GM18508 (cell line): ENCODE measurements around the gene MARF1.
"Not testable (repeated sequence)": the region's sequence is repeated elsewhere in the genome, so short reads cannot be mapped to it uniquely, and the experiment has no call there.

Experiments used
- ATAC-seq: cut with Tn5 transposase; IDR thresholded peaks from one replicate; pipeline ENCODE4 v1.9.1; 2021; ENCODE audit warnings: moderate number of reproducible peaks; ENCODE audit not compliant: insufficient read depth, unreplicated experiment

MARF1 gene, protein sequence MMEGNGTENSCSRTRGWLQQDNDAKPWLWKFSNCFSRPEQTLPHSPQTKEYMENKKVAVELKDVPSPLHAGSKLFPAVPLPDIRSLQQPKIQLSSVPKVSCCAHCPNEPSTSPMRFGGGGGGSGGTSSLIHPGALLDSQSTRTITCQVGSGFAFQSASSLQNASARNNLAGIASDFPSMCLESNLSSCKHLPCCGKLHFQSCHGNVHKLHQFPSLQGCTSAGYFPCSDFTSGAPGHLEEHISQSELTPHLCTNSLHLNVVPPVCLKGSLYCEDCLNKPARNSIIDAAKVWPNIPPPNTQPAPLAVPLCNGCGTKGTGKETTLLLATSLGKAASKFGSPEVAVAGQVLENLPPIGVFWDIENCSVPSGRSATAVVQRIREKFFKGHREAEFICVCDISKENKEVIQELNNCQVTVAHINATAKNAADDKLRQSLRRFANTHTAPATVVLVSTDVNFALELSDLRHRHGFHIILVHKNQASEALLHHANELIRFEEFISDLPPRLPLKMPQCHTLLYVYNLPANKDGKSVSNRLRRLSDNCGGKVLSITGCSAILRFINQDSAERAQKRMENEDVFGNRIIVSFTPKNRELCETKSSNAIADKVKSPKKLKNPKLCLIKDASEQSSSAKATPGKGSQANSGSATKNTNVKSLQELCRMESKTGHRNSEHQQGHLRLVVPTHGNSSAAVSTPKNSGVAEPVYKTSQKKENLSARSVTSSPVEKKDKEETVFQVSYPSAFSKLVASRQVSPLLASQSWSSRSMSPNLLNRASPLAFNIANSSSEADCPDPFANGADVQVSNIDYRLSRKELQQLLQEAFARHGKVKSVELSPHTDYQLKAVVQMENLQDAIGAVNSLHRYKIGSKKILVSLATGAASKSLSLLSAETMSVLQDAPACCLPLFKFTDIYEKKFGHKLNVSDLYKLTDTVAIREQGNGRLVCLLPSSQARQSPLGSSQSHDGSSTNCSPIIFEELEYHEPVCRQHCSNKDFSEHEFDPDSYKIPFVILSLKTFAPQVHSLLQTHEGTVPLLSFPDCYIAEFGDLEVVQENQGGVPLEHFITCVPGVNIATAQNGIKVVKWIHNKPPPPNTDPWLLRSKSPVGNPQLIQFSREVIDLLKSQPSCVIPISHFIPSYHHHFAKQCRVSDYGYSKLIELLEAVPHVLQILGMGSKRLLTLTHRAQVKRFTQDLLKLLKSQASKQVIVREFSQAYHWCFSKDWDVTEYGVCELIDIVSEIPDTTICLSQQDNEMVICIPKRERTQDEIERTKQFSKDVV (N-terminal part only)

DNA sequence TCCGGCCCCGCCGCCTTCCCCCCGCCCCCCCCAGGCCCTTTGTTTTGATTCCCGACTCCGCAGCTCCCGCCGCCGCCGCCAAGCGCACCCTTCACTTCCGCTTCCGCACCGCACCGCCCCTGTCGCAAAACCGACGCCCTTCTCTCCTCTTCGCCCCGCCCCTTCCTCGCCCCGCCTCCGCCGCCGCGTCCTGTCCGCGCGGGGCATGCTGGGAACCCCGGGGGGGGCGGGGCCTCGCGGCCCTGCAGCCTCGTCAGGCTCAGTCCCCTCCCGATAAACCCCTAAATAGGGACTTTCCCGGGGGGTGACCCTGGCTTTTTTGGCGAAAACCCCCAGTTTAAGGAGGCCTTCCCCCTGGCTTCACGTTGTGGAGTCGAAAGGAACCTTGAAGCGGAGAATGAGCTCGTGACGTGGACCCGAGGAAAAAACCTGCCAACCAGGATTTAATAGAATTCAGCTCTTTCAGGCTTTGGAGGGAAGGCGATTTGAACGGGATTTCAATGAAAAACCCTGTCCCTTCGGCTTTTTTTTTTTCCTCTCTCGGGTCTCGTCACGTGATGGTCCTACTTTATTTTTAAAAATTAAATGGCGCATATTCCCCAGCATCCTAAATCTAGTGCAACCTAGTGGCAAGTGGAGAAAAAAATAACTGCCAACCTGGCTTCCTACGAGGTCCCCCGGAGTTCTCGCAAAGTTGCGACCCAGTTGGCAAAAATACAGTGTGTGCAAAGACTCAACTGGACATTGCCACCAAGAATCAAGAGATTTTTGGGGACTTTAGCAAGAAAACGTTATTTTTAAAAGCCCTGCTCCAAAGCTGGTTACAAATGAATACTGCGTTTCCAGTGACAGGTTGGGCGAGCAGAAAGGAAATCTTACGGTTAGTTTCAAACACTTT, at the start of gene MARF1:
TSS of gene MARF1 (minus strand) at position 107 of the 898 bp plus-strand sequence. CDS start 3,921 bp downstream, outside the sequence.
- no peak for ATAC-seq

DNA sequence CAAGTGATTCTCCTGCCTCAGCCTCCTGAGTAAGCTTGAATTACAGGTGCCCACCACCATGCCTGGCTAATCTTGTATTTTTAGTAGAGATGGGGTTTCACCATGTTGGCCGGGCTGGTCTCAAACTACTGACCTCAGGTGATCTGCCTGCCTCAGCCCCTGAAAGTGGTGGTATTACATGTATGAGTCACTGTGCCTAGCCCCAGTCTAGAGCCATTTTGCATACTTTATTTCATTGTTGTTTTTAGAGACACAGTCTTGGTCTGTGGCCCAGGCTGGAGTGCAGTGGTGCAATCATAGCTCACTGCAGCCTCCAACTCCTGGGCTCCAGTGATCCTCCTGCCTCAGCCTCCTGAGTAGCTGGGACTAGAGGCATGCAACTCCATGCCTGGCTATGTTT, 49.6 kb upstream of the MARF1 start:
- not testable (repeated sequence) for ATAC-seq

DNA sequence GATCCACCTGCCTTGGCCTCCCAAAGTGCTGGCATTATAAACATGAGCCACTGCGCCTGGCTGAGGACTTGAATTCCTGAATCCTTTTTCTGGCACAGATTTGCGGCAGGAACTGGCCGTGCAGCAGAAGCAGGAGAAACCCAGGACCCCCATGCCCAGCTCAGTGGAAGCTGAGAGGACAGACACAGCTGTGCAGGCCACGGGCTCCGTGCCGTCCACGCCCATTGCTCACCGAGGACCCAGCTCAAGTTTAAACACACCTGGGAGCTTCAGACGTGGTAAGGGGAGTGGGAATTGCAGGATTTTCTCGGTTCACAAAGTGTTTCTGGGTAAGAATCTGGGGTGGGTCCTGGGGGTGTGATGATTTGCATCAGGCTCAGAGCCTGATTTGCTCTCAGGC, 48.1 kb upstream of the MARF1 start:
- ATAC-seq: no peak

DNA sequence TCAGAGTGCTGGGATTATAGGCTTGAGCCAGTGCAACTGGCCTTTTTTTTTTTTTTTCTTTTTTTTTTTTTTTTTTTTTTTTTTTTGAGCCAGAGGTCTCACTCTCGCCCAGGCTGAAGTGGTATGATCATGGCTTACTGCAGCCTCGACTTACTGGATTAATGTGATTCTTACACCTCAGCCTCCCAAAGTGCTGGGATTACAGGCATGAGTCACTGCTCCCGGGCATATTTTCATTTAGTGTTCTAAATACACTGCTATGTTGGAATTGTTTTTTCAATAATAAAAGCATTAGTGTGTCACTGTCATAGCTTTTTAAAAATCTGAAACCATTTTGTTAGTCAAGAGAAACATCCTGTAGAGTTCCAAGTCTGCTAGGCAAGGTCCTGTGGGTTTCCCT, 47.3 kb upstream of the MARF1 start:
- no peak for ATAC-seq

DNA sequence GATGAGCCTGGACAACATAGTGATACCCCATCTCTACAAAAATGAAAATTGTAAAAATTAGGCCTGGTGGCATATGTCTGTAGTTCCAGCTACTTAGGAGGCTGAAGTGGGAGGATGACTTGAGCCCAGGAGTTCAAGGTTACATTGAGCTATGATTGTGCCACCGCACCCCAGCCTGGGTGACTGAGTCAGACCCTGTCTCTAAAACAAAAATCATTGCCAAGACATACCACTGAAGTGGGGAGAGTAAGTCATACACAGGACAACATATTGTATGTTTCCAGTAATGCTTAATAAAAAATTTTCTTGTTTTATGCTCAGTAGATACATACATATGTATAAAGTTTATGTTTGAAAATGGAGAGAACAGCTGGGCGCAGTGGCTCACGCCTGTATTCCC, 46.3 kb upstream of the MARF1 start:
- ATAC-seq: no peak

DNA sequence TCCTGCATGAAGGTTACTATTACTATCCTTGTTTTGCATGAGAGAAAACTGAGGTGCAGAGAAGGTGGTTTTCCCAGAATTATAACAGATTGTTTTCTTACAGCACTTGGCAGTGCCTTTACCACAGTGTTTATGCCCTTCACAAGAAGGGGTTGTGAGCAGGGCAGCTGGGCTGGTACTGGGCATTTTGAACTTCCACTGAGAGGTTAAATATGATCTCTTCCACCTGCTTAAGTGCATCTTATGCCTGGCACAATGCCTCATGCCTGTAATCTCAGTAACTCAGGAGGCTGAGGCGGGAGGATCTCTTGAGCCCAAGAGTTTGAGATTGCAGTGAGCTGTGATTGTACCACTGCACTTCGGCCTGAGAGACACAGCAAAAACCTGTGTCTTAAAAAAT, 43.3 kb upstream of the MARF1 start:
- ATAC-seq: no peak

DNA sequence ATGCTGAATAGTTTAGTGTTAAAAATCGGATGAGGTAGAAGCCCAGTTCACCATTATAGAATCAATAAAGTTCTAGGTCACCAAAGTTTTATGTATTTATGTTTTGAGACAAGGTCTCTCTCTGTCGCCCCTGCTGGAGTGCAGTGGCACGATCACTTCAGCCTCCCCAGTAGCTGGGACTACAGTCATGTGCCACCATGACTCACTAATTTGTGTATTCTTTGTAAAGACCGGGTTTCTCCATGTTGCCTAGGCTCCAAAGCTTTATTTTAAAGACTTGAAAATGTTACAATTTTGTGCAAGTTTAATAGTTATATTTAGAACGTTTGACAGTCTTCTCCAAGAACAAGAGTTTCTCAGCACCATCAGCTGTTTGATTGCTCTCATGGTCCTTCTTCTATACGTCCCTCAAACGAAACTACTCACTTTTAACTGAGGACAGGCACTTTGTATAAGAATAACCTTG, 39.2 kb upstream of the MARF1 start:
- no peak for ATAC-seq

DNA sequence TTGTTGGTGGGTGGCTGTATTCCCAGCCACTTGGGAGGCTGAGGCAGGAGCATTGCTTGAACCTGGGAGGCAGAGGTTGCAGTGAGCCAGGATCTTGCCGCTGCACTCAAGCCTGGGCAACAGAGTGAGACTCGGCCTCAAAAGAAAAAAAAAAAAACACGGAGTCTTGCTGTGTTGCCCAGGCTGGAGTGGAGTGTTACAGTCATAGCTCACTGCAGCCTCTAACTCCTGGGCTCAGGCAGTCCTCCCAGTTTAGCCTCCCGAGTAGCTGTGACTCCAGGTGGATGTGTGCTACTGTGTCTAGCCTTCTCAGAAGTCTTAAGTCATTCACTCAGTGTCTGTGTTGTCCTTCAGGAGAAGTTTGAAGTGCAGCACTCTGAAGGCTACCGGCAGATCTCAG, 34.5 kb upstream of the MARF1 start:
- ATAC-seq: no peak

DNA sequence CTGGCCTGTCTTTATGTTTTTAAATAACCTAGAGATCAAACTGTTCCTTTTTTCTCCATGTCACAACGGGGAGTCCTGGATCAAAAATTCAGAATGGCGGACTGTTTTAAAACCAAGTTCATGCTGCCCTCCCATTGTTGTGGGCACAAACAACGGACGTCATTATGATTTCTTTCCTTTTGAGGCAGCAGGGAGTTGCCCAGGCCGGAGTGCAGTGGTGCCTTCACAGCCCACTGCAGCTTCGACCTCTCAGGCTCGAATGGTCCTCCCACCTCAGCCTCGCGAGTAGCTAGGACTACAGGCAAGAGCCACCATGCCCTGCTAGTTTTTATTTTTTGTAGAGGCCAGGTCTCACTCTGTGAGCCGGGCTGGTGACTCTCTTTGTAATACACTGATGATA, 33.6 kb upstream of the MARF1 start:
- no peak for ATAC-seq

DNA sequence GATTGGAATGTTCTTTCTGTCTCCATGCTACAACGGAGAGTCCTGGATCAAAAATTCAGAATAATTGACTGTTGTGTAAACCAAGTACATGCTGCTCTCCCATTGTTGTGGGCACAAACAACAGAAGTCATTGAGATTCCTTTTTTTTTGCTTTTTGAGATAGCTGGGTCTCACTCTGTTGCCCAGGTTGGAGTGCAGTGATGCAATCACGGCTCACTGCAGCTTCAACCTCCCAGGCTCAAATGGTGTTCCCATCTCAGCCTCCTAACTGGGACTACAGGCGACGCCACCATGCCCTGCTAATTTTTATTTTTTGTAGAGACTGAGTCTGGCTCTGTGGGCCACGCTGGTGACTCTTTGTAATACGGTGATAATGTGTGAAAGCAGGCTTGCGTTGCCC, 31.6 kb upstream of the MARF1 start:
- ATAC-seq: no peak

DNA sequence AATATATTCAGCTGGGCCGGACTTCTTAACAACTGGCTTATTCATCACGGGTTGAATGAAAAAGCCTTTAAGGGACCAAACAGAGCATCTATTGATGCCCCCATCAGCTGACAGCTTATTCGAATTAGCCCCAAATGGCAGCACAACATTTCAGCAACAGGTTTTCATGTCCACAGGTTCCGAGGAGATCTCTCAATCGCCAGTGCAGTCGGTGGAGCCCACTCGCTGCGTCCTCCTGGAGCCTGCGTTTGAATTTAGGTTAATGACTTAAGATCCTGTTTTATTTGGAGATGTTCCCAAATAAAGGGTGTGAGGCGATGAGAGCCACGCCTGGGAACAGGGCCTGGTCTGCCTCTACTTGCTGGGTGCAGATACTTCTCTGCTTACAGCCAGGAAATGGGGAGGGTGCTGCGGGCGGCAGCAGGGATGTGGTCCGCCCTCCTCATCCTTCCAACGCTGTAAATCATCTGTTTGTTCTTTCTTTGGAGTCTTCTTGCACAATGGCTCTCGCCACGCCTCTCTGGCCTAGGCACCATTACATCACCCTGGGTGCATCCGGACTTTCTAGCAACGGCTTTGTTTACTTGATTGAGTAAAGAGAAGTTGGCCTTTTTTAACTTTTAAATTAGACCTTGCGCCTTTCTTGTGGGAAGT, 29.7 kb upstream of the MARF1 start:
- no peak for ATAC-seq

DNA sequence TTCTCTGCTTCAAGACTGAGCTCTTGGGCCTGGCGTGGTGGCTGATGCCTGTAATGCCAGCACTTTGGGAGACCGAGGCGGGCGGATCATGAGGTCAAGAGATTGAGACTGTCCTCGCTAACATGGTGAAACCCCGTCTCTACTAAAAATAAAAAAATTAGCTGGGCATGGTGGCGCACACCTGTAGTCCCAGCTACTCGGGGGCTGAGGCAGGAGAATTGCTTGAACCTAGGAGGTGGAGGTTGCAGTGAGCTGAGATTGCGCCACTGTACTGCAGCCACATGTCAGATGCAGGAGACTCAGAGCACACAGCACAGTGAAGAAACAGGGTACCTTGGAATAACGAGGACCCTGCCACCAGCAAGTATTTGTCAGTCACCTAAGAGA, 29.2 kb upstream of the MARF1 start:
- not testable (repeated sequence) for ATAC-seq

DNA sequence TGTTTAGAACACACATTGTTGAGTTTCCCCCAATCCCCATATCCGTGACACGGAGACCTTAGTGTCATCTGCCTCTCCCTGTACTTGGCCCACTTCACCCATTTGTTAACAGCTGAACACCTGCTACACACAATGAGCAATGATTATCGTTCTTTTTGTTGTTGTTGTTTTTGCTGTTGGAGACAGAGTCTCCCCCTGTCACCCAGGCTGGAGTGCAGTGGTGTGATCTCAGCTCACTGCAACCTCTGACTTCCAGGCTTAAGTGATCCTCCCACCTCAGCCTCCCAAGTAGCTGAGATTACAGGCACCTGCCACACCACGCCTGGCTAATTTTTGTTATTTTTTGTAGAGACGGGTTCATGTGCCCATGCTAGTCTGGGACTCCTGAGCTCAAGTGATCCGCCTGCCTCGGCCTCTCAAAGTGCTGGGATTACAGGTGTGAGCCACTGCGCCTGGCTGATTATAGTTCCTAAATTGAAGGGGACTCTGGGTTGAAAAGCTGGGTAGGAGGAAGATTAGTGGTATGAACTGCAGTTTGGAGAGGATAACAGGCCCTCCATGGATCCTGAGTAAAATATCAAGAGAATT, 28.7 kb upstream of the MARF1 start:
- ATAC-seq: no peak

DNA sequence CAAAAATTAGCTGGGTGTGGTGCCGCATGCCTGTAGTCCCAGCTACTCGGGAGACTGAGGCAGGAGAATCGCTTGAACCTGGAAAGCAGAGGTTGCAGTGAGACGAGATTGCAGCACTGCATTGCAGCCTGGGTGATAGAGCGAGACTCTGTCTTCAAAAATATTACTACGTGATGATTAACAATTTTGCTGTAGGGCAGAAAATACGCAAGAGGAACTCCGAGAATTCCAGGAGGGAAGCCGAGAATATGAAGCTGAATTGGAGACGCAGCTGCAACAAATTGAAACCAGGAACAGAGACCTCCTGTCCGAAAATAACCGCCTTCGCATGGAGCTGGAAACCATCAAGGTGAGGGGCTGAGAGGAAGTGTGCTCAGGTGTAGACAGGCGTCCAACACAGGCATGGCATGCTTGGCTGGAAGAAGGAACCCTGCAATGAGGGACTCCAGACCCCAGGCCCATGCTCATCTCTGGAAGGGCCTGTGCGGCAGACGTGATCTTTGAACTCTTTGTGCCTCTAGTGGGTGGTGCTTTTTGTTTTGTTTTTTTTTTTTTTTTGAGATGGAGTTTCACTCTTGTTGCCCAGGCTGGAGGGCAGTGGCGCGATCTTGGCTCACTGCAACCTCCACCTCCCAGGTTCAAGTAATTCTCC, 24.3 kb upstream of the MARF1 start:
- ATAC-seq: no peak

DNA sequence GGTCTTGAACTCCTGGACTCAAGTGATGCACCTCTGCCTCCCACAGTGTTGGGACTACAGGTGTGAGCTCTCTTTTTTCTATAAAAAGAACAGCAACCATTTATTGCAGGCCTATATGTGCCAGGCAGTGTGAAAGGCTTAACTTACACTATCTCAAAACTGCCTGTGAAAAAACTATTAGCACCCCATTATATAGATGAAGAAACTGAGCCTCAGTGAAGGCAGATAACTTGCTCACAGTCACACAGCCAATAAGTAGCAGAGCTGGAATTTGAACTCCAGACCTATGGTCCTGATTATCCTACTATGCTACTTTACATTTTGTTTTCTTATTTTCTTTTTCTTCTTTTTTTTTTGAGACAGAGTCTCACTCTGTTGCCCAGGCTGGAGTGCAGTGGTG, 22.2 kb upstream of the MARF1 start:
- no peak for ATAC-seq

DNA sequence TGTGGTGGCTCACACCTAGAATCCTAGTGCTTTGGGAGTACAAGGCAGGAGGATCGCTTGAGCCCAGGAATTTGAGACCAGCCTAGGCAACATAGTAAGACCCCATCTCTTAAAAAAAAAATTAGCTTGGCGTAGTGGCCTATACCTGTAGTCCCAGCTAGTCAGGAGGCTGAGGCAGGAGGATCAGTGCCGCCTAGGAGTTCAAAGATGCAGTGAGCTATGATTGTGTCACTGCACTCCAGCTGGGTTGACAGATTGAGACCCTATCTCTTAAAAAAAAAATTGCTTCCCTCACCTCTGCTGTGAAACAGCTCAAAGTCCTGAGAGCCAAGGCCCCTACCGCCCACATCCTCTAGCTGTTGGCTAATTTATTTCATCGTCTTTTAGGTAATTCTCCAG, 17.2 kb upstream of the MARF1 start:
- ATAC-seq: no peak

DNA sequence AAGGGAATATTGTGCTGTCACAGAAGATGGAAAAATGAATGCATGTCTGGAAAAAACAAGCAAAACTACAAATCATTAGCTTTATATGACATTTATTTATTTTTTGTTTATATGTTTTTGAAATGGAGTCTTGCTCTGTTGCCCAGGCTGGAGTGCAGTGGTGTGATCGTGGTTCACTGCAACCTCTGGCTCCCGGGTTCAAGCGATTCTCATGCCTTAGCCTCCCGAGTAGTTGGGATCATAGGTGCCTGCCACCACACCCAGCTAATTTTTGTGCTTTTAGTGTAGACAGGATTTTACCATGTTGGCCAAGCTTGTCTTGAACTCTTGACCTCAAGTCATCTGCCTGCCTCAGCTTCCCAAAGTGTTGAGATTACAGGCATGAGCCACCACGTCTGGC, 15.6 kb upstream of the MARF1 start:
- ATAC-seq: no peak

DNA sequence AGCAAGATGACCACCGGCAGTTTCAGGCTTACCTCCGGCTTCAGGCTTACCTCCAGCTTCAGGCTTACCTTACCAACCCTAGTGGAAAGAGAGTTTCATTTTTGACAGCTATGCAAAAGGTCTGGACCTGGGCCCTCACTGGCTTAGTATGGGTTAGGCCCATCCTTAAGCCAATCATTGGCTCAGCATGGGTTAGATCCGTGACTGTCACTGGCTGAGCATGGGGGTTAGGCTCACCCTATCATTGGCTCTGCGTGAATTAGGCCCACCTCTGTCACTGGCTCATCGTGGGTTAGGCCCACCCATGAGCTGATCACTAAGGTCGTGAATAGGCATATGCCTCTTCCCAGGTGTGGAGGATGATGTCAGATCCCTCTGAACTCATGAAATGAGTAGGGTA, 15.2 kb upstream of the MARF1 start:
- ATAC-seq: no peak
